GM10266 (cell line): ENCODE data around the gene SERPINB2.

Source experiments
- DNase-seq: peaks from one replicate; pipeline ENCODE4 v3.0.0; 2012; ENCODE audit errors: extremely low spot score
- CTCF ChIP-seq: IDR thresholded peaks from 2 replicates; pipeline ENCODE4 v1.5.1; 2012; ENCODE audit warnings: mild to moderate bottlenecking, low read depth; ENCODE audit not compliant: control insufficient read depth, insufficient read depth; ENCODE audit errors: missing control alignments

SERPINB2 gene

GRCh38 chr18:63888470-63889190, 1.1 kb downstream of the SERPINB2 start:
- DNase-seq: no peak
- no peak for TF ChIP-seq CTCF

DNA sequence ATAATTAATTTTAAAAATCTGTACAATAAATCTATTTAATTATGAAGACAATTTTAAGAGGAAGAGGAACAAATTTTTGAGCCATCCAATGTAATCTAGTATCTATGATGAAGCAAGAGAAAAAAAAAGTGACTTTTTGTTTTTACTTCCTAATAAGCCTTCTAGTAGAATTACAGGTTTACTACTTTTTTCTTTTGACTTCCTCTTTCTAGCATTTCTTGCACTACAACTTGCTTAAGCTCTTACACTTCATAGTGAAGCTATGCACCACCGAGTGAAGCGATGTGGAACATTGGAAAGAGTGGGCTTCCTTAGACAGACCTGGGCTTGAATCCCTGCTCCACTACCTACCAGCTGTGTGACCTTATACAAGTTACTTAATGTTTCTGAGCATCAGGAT, 2.1 kb downstream of the SERPINB2 start:
- DNase-seq: no peak

GRCh38 chr18:63890237-63890949, 2.9 kb downstream of the SERPINB2 start:
- TF ChIP-seq CTCF: no peak
- DNase-seq: no peak

More for the DNA sequence above, 2.1 kb downstream of the SERPINB2 start:
- no peak for TF ChIP-seq CTCF

- peak; percentile 22 for DNase-seq
- peak; percentile 51 for TF ChIP-seq CTCF
These were observed 3.4 kb downstream of the SERPINB2 start for GRCh38 chr18:63890950-63891304.

GRCh38 chr18:63892566-63892965, 5.1 kb downstream of the SERPINB2 start:
- TF ChIP-seq CTCF: no peak
- no peak for DNase-seq

DNA sequence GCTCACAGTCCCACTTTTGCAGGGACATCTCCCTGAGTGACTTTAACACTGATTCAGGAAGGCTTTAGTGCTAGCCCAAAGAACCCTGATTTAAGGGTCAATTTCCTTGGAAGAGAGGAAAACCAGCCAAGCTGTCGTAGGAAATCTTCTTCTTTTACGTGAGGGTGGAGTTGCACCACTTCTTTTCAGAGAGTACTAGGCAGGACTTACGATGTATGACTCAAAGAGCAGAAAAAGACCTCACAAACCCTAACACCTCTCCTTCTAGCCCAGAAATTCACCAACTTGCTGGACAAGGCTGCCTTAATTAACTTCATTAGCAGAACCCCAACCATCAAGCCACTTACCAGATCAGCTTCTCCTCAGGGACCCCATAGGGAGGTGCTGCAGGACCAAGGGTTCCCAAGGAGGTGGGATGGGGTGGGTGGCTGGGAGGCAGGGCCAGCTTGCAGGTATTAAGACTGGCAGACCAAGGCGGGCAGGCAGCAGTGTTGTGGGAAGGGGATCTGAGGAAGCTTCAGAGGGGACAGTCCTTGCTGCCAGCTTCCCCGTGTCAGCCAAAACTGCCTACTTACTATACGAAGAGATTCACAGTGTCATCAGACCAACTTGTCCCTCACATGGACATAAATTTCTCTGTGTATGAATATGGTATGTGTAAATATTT, 6.7 kb downstream of the SERPINB2 start:
- no peak for TF ChIP-seq CTCF
- DNase-seq: no peak

DNA sequence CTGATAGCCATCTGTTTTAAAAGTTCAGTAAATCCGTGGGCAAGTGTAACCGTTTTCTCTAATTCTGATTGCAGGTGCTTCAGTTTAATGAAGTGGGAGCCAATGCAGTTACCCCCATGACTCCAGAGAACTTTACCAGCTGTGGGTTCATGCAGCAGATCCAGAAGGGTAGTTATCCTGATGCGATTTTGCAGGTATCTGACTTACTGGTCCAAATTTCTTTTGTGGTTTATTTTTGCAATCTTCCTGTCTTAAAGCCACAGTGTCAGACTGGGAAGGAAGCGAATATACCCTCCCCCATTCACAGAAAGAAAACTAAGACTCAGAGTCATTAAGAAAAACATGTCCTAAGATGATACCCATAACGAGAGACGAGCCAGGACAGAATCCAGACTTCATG, 7.7 kb downstream of the SERPINB2 start:
- no peak for TF ChIP-seq CTCF
- no peak for DNase-seq
